GM21825 (cell line): ENCODE results near the gene GAB1.

ENCODE experiments used
- ATAC-seq: cut with Tn5 transposase; IDR thresholded peaks from one replicate; pipeline ENCODE4 v1.9.1; 2021; ENCODE audit warnings: mild to moderate bottlenecking, moderate library complexity; ENCODE audit not compliant: unreplicated experiment

Gene GAB1

GRCh38 chr4:143383005-143383574, 46.4 kb downstream of the GAB1 start:
- ATAC-seq: no peak

DNA sequence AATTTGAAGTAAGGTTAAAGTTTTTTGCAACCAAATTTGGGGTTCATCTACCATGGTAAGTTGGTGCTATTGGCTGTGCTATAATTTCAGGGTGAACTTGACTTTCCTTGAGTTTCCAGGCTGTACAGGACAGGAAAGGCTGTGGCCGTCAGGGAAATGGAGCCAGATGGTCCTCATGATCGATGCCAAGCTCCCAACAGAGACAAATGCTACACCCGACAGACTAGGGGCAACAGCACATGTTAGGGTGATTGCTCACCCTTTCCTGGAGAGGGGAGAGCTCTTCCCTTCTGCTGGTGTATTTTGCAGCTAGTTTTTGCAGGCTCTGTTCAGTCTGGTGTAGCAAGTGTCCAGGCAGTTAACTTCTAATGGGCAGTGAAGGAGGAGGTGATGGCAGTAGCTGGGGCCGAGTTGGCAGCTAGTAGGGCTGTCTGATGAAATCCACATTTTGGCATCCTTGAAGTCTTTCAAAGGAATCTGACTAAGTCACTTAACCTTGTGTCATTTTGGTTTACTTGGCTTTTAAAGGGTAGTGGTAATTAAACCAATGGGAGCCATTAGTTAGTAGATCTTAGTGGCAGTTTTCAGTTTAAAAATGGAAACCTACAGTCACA, 47.8 kb downstream of the GAB1 start:
- no peak for ATAC-seq

GRCh38 chr4:143386812-143387211, 50.1 kb downstream of the GAB1 start:
- no peak for ATAC-seq

DNA sequence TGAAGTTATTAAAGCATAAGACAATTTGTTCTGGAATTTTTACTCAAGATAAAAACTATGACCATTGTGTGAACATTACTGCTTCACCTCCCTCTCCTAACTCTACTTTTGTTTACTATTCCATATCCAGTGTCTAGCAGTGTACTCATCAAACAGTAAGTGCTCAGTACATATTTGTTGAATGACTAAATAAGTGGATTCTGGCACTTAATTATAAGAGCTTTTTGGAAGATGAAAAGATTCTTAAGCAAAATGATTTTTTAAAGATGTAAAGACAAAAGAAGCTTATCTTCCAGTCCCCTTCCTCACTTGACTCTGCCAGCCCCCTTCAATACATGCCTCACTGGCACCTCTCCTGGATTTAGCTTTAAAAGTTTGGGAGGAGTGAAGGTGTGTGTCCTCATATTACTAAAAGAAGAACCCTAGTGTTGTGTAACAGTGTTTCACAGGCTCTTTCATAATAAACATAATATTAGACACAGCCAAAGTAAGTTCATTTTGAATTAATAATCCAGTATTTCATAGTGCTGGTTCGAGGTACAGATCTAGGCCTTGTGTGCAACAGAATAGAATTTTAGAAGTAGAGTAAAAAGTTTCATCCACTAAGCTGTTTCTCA, 53.0 kb downstream of the GAB1 start:
- no peak for ATAC-seq

GRCh38 chr4:143390764-143391163, 54.1 kb downstream of the GAB1 start:
- no peak for ATAC-seq

DNA sequence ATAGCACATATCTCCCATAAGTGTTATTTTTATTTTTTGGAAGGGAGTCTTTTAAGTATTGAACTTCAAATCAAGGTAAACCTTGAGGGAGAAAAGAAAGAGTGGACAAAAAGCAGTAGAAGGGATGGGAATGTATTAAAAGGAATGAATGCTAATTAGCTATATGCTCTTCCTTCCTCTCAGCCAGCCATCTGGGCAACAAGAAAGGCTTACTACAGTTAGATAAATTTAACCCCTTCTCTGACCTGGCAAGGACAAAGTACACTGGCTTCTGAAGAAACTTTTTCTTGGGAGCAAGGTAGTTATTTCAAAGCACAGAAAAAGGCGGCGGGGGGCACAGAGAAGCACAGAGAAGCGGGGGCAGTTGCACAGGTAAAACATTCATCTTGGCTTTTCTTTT, 54.6 kb downstream of the GAB1 start:
- ATAC-seq: no peak

DNA sequence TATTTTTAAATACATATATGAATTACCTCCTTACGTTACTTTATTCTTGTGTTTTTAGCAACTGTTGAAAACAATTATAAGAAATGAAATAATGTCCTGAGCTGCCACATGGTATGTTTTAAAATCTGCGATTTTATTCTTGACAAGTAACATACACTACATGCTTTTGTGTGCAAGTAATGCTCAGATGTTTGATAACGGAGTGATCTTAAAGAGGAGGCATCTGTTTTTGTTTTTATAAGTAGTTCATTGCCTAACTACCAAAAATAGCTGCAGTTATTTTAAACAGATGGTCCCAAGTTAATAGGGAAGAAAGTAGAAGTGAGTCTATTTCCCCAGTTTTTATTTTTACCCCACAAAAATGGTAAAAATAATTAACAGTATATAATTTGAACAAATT, 55.2 kb downstream of the GAB1 start:
- no peak for ATAC-seq

- ATAC-seq: no peak
These were observed 56.5 kb downstream of the GAB1 start for GRCh38 chr4:143393195-143393594.

DNA sequence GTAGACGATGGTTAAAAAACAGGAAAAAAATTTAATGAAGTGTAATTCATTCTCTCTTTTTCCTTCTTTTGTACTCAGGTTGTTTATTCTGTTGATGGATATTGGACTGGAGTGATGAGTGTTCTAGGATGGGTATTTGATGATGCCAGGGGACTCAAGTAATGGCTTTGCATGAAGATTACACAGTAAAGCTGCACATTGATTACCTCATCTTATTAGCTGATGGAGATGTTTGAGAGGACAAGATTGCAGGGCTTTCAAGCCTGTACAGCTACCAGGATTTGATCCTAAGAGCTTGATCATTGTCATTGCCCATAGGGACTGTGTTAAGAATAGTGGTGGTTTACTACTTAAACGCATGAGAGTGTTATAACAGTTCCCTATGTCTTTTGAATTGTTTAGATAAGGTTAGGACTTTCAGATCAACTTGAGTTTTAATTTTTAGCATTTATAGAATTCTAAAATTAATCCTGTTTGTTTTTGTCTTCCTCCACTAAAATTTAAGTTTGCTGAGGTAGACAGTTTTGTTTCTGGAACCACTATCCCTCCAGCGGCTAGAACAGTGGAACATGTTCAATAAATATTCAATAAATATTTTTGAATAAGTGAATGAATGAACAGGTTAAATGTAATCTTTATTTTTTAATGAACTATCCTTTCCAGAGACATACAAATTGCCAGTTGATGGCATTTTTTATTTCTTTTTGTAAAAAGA, 58.2 kb downstream of the GAB1 start:
- no peak for ATAC-seq

GRCh38 chr4:143396695-143397094, 60.0 kb downstream of the GAB1 start:
- ATAC-seq: no peak

GRCh38 chr4:143397335-143397734, 60.7 kb downstream of the GAB1 start:
- ATAC-seq: no peak

- ATAC-seq: no peak
These were observed 61.2 kb downstream of the GAB1 start for GRCh38 chr4:143397887-143398286.

GRCh38 chr4:143399113-143399949, 62.7 kb downstream of the GAB1 start:
- ATAC-seq: peak; percentile 39

DNA sequence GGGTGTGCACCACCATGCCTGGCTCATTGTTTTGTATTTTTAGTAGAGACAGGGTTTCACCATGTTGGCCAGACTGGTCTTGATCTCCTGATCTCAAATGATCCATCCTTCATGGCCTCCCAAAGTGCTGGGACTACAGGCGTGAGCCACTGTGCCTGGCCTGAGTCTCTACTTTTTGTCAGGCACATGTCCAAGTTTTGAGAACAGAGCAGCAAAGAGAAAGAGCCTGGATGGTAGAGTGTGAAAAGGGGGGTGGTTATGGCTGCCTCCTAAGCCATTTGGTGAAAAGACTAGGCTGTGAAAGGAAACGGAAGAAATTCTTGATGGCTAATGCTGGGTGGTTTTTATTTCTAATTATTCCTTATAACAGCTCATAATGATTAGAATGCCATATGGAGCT, 63.4 kb downstream of the GAB1 start:
- no peak for ATAC-seq

- peak; percentile 27 for ATAC-seq
These were observed 66.3 kb downstream of the GAB1 start for GRCh38 chr4:143402776-143403552.

DNA sequence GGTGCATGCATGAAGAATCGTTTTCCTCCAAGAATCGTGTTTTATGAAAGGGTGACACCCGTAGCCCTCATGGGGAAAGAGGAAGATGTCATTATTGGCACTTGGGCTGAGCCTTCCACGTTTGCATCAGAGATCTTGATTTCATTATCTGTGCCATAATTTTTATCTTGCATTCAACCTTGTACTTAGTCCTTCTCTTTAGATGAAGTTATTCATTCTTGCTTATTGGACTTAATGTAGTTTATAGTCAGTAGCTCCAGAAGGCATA, 66.8 kb downstream of the GAB1 start:
- ATAC-seq: no peak

GRCh38 chr4:143404555-143404954, 67.9 kb downstream of the GAB1 start:
- ATAC-seq: peak; percentile 92

DNA sequence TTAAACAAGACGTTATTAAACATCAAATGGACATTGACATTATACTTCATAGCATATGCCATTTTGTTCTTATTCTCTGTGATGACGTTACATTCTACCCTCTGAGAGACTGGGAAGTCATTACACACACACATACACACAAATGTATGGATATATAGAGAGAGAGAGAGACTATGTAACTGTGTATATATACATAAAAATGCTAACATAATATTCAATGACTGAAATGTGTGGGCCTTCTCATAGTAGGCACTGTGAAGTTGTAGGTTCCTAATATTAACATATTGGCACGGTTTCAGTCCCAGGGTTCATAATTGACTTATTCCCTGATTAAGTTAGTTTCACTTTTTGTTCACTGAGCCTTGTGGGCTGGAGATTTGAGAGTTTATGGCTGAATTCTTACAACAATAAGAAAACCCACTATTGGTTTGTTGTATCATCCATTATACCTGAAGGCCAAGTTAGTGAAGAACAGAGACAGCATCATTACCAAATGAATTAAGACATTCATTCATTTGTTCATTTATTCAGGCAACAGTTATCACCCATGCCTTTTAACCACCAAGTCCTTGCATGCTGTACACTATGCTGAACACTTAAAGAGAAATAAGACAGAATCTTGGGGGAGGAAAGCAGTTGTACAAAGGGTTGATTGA, 68.5 kb downstream of the GAB1 start:
- no peak for ATAC-seq

- ATAC-seq: no peak
These were observed 69.8 kb downstream of the GAB1 start for GRCh38 chr4:143406523-143406922.

DNA sequence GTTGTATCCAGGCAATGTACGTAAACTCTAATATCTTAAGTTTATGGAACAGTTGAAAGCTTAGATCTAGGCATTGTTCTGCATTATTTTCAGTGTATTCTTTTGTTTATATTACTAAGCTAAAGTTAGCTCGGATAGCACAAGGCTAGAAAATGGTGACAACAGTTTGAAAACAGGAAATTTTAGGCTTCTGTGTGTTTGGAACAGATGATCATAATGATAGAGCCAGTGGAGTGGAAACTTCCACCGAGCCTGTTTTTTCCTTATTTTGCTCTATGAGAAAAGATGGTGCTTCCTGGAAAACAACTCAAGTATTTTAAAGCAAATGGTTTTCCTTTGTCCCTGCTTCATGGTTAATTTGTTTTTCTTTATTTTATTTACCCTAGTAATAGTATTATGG, 70.8 kb downstream of the GAB1 start:
- ATAC-seq: no peak
